HFF-Myc (cell line): Measurements from ENCODE around the gene EHD3.
A peak's percentile ranks its signal among the peaks of the same experiment; 100 is the strongest.
"Not testable (repeated sequence)": the region's sequence is repeated elsewhere in the genome, so short reads cannot be mapped to it uniquely, and the experiment has no call there.

Experiments
- DNase-seq: peaks from one replicate; pipeline ENCODE4 v3.0.0-alpha.2; 2011; ENCODE audit warnings: low read depth; ENCODE audit errors: extremely low read depth
- H3K4me3 ChIP-seq: replicated peaks from 2 replicates; pipeline ENCODE4 v1.5.1; 2011; ENCODE audit warnings: low read depth, mild to moderate bottlenecking, control low read depth, low read length
- CTCF ChIP-seq: IDR thresholded peaks from 2 replicates; pipeline ENCODE4 v1.5.1; 2012; ENCODE audit warnings: mild to moderate bottlenecking, low read depth, low read length, control low read depth; ENCODE audit errors: missing control alignments

Gene EHD3

DNA sequence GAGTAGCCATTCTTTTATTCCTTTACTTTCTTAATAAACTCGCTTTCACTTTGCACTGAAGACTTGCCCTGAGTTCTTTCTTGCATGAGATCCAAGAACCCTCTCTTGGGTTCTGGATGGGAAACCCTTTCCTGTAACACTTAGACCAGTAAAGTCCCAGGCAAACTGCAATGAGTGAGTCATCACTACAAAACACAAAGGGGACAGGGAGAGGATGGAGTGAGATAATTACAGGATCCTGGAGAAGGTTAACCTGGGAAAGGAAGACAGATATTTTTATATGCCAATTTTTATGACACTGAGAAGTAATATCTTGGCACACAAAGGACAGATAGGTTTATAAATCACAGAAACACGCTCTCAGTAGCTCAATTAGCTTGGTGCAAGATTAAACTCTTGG is 48.7 kb downstream of the EHD3 start:
- no peak for TF ChIP-seq CTCF
- H3K4me3 ChIP-seq: no peak overlapping the region
- no peak for DNase-seq

DNA sequence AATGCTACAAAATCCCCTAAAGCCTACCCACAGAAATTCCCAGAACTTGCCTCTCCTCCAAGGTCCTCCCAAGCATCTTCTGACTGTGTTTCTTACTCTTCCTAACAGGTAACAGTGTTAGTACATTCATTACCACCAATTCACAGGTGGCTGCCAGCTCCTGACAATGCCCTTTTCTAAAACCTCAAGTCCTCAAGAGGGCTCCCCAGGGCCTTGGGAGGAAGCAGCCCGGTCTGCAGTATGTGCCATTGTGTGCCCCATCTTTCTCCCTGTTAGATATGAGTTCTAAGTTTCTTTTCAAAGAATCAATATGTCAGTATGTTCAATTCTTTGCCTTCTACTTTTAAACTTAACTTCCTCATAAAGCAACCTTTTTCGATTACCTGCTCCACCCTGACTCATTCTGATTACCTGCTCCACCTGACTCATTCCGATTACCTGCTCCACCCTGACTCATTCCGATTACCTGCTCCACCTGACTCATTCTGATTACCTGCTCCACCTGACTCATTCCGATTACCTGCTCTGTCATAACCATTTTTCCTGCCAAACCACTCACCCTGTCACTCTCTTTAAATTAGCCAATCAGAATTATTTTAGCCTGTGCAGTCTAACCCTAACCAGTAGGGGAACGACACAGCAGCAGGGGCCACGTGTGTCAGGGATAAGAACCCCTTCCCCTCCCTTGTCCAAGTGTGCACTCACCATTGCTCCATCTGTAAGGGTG is 49.4 kb downstream of the EHD3 start:
- H3K4me3 ChIP-seq, DNase-seq: not testable (repeated sequence)

GRCh38 chr2:31284107-31284506 is 50.2 kb downstream of the EHD3 start:
- no peak for DNase-seq
- TF ChIP-seq CTCF: no peak
- H3K4me3 ChIP-seq: no peak overlapping the region

- TF ChIP-seq CTCF: no peak
- no peak for DNase-seq
- no peak overlapping the region for H3K4me3 ChIP-seq
These were observed 52.3 kb downstream of the EHD3 start for GRCh38 chr2:31286230-31286629.

DNA sequence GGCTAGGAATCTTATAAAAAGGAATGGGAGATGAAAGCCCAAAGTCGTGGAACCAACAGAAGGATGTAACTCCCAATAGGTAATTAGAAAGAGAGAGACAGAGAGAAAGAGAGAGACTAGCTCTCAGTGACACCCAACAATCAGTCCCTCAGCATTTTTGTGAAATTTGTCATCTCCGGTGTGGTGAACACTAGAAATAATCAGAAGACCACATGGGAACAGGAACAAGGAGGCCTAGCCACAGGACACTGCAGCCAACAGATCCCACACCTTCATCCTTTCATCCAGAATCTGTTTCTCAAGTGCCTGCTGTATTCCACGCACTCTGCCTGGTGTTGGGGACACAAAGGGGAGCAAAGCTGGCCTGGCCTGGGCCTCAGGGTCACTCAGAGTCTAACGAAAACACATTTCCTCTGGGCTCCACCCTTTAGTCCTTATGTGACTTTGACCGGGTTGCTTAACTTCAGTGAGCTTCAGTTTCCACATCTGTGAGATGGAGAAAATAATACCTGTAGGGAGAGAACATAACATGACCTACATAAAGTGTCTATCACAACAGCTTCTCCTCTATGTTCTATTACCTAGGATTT is 53.1 kb downstream of the EHD3 start:
- no peak for TF ChIP-seq CTCF

GRCh38 chr2:31287654-31288053 is 53.7 kb downstream of the EHD3 start:
- peak; percentile 36 for DNase-seq
- TF ChIP-seq CTCF: no peak

More for the DNA sequence above, 53.1 kb downstream of the EHD3 start:
- no peak for DNase-seq
- H3K4me3 ChIP-seq: no peak overlapping the region

DNA sequence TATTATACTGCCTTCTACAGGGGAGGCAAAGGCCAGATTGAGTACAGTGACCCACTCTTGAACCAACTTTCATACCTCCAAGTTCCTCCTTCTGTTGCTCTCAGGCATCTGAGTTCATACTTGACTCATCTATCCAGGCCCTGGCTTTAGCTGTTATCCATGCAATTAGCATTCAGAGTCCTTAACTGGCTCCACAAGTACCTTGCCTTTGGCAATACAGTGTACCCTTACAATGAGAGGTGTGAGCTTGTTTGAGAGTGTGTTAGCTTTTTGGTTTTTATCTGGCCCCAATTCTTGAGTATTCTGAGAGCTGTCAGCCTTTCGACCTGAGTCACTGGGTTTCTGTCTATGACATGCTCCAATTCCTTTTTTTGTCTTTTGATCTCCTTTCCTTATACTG is 60.2 kb downstream of the EHD3 start:
- no peak for DNase-seq
- no peak overlapping the region for H3K4me3 ChIP-seq
- TF ChIP-seq CTCF: no peak

More at GRCh38 chr2:31287654-31288053, 53.7 kb downstream of the EHD3 start:
- no peak overlapping the region for H3K4me3 ChIP-seq
